HL-60/S4 treated with phorbol 12-myristate 13-acetate at 8.2 ng/mL for 4 days and 3 days (cell line): ENCODE results near the gene CCDC93.

Experiments used
- in situ Hi-C: fragments of 300-500 bp; cut with MboI; formaldehyde crosslinking; loops from 2 replicates; pipeline ENCODE4 v1.15.0; 2022; ENCODE audit warnings: low sequenced_read_pairs

CCDC93 gene

GRCh38 chr2:117921520-117921919 lies 92.3 kb downstream of the CCDC93 start:
- in situ Hi-C loops: no loop called here

GRCh38 chr2:117918608-117919007 lies 95.3 kb downstream of the CCDC93 start:
- in situ Hi-C loops: no loop called here

GRCh38 chr2:117917223-117917917 lies 96.5 kb downstream of the CCDC93 start:
- in situ Hi-C loops: no loop called here

- in situ Hi-C loops: no loop called here
These were observed 110.9 kb downstream of the CCDC93 start for GRCh38 chr2:117902933-117903332.

GRCh38 chr2:117888897-117889296 lies 125.0 kb downstream of the CCDC93 start:
- in situ Hi-C loops: no loop called here

- in situ Hi-C loops: no loop called here
These were observed 128.6 kb downstream of the CCDC93 start for GRCh38 chr2:117885308-117885707.

- in situ Hi-C loops: no loop called here
These were observed 134.9 kb downstream of the CCDC93 start for GRCh38 chr2:117879003-117879402.

- in situ Hi-C loops: no loop called here
These were observed 138.1 kb downstream of the CCDC93 start for GRCh38 chr2:117875786-117876185.
